ENCODE measurements around the gene JPT2.

DNA sequence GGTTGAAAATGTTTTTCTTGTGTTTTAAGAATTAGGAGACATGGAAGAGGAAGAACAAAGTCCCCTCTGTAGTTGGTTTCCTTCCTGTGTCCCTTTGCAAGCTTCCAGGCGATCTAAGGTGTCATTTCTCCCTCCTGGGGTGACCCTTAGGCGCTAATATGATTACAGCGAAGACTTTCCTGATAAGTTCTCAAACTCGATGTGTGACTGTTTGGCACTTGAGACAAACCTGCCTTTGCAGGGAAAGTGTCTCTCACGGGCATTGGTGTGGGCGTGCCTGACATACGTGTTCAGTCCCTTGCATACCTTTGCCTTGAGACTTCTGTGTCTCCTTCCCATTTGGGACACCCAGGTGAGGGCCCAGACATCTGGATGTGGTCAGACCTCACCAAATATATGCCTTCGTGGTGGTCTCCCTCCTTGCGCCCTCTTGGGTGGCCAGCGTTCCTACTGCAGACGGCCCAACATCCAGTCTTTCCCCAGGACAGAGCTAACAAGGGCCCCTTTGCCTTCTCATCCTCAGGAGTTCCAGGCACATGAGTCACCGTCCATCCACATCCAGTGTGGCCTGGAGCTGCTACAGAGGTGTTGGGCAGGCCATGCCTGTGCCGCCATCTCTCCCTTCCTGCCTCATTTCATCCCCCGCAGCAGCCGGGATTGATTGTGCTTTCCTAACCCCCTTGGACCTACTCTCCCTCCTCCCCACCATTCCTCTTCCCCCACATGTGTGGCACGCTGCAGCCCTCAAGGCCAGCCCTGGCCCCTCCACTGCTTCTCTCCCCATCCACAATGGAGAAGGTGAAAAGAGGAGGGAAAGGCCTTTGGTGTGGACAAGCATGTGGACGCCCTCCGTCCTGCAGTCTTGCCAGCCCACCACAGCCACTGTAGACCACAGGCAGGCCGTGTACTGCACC is 3.1 kb upstream of the JPT2 start:
- TF ChIP-seq, protein P1, sequence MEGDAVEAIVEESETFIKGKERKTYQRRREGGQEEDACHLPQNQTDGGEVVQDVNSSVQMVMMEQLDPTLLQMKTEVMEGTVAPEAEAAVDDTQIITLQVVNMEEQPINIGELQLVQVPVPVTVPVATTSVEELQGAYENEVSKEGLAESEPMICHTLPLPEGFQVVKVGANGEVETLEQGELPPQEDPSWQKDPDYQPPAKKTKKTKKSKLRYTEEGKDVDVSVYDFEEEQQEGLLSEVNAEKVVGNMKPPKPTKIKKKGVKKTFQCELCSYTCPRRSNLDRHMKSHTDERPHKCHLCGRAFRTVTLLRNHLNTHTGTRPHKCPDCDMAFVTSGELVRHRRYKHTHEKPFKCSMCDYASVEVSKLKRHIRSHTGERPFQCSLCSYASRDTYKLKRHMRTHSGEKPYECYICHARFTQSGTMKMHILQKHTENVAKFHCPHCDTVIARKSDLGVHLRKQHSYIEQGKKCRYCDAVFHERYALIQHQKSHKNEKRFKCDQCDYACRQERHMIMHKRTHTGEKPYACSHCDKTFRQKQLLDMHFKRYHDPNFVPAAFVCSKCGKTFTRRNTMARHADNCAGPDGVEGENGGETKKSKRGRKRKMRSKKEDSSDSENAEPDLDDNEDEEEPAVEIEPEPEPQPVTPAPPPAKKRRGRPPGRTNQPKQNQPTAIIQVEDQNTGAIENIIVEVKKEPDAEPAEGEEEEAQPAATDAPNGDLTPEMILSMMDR (IDR thresholded peaks at IDR 0.05) = no peak
- TF ChIP-seq POLR2A (IDR thresholded peaks at IDR 0.05) = no peak

Data from heart left ventricle (tissue), 13 donors.